GM18867 (cell line): ENCODE measurements around the gene KLF11.

ENCODE experiments used
- ATAC-seq: cut with Tn5 transposase; IDR thresholded peaks from one replicate; pipeline ENCODE4 v1.9.1; 2021; ENCODE audit warnings: mild to moderate bottlenecking, moderate library complexity; ENCODE audit not compliant: unreplicated experiment

Gene KLF11

DNA sequence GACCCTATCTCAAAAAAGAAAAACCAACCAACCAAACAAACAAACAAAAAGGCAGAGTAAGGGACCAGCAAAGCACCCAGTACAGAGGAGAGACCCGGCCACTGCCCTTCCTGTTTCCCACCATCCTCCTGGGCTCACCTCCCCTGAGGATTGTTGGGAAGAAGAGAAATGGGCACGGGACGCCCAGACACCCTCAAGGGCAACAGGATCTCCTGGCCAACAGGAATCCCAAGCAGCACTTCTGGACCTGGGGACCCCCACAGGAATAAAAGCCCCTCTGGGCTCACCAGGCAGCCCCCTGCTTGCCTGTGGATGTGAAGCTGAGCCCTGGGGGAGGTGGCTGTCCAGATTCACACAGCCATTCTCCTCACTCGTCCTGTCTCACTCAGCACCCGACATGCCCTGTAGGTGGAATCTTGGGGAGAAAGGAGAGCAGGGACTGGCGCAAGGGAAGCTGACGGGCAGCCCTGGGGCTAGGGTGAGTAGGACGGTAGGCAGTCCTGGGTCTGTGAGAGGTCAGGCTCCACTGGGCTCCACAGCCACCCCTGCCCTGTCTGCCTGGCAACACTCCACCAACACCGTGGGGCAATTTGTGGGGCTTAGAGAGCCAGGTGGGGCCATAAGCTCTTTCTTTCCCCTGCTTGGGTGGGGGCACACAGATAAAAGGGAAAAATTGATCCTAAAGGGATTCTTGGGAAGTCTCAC, 18.0 kb downstream of the KLF11 start:
- no peak for ATAC-seq

DNA sequence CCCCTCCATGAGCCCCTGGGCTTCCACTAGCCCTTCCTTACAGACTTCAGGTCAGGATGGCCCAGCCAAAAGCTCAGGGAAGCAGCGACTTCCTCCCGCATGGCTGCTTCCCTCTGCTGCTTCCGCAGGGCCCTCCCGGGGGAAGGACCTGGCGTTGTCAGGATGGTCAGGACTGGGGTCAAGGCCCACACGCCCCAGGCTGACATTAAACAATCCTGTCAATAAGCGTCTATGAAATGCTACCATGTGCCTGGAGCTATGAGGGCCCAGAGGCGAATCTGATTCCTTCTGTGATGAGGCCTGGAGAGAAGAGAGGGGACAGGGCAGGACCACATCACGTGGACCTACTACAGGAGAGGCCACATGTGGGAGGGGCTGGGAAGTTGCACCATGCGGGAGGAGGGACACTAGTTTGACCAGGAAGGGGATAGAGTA, 19.6 kb downstream of the KLF11 start:
- no peak for ATAC-seq

DNA sequence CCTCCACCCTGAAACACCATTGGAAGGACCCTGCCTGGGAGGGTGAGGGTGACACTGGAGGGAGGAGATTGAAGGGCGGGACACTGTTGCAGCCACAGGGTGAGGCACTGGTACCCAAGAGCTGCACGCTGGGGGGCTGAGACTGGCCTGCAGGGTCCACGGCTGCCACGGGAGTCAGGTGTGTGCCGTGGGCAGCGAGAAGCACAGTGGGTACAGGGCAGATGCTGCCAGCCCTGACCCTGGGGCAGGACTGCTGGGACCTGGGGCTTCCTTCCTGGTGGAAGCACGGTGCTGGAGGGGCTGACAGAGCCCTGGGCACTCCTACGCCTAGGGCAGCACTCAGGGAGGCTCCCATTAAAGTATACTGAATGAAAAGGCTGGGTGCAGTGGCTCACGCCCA, 20.2 kb downstream of the KLF11 start:
- no peak for ATAC-seq

DNA sequence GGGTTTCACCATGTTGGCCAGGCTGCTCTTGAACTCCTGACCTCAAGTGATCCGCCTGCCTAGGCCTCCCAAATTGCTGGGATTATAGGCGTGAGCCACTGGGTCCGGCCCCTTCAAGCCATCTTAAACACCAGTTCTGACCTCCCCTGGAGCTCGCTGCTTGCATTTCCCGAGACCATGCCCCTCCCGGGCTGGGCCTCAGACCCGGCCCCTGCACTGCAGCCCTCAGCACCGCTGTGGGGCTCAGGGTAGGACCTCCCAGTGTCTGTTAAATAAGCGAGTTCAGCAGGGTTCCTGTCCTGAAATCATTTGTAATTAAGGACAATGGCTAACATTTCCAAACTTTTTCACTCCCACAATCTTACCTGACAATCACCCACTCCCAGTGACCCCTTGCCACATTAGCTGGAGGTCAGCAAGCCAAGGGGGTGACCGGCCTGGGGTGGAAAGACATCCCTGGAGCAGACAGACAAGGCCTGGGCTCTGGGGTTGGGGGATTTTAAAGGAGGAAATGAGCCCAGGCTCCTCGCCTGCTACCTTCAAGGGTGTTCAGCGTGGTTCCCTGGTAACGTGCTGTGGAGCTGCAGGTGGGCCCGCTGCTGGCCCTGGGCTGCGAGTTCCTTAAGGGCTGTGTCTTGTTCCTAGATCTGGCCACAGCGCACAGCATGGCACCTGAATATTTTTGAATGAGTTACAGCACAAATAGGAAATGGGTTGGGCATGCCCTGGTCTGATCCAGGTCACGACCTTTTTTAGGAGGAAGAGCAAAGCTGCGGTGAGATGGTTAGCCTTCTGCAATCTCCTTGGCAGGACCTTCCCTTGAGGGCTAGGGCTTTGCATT, 21.8 kb downstream of the KLF11 start:
- no peak for ATAC-seq

DNA sequence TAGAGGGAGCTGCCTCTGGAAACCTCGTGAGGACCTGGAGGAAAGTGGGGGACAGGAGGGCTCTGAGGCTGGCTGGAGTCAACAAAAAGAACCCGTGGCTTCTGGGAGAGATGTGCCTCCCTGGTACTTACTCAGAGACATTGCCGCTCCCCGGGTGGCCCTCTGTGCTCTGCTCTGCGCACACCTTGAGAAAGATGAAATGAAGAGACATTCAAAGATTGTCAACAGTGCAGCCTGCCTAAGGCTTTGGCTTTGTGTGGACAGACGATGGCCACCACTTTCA, 22.4 kb downstream of the KLF11 start:
- ATAC-seq, result no peak

DNA sequence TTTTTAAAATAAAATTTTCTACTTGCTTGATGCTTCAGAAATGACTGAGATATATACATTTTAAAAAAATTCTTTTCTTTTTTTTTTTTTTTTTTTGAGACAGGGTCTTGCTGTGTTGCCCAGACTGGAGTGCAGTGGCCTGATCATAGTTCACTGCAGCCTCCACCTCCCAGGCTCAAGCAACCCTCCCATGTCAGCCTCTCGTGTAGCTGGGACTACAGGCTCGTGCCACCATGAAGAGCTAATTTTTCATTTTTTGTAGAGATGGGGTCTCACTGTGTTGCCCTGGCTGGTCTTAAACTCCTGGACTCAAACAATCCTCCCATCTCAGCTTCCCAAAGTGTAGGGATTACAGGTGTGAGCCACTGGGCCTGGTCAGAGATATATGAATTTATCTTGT, 24.0 kb downstream of the KLF11 start:
- no peak for ATAC-seq

DNA sequence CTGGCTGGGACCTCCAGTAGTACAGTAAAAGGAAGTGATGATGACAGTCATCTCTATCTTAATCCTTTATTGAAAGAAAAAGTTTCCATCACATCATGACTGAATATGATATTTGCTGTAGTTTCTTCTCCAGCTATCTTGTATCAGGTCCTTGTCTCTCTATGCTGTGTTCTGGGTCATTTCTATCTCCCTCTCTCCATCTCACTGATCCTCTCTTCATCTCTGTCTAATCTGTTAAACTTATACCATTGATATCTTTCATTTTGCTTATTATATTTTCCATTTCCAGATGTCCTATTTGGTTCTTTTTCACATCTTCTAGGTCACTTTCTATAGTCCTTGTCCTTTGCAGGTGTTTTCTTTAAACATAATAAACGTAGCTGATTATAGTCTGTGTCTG, 24.5 kb downstream of the KLF11 start:
- ATAC-seq, result no peak

DNA sequence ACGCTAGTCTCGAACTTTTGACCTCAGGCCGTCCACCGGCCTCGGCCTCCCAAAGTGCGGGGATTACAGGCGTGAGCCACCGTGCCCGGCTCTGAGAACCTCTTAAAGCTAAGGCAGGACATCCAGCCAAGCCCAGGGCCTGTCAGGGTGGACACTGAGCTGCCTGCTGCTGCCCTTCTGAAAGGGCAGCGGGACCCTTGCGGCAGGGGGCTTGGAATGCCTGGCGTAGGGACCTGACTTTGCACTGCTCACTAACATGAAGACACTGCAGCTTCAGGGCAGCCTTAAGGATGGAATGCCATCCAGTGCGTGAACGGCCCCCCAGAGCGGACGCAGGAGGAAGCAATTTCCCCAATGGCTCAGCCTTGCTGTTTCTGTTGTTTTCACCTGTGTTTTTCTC, 27.8 kb downstream of the KLF11 start:
- ATAC-seq, result no peak

DNA sequence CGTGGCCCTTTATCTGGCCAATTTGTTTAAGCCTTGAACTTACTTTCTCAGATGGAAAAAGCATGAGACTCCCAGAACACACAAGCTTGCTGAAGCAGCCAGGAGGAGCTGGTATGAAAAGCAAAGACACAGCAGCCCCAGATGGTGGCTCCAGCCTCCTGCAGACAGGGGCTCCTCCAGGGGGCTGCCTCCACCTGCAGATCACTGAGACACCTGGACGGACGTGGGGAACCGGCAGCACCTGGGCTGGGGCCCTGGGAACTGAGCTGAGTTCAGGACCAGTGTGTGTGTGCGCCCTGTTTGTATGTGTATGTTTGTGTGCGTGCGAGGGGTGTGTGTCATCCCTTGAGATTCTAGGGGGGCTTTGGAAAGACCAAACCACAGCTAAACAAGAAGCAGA, 28.2 kb downstream of the KLF11 start:
- no peak for ATAC-seq

DNA sequence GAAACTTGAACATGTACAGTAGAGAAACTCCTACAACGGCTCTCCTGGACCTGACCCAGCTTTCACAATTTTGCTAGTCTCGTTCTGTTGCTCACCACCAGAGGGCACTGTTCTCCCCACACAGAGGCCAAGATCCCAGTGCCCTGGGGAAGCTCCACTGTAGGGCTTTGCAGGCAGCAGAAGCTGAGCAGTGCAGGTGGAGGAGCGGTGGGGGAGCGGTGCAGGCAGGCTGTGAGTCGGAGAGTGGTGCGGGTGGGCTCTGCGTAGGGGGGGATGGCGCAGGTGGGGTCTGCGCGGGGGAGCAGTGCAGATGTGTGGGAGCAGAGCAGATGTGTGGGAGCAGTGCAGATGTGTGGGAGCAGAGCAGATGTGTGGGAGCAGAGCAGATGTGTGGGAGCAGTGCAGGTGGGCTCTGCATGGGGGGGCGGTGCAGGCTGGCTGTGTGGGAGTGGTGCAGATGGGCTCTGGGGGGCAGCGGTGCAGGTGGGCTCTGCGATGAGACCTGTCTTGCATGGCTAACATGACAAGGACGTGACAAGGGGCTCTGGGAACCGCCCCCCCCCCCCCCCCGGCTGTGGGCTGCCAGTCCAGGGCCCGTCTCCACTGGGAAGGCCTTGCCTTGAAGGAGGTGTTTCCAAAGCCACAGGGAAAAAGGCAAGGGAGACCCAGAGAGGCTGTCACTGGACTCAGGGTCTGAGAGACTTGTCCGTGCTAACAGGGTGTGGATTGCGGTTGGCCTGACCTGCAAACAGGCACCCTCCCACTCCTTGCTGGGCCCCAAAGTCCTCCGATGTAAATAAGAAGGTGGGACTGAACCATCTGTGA, 29.5 kb downstream of the KLF11 start:
- ATAC-seq, result peak; percentile 88

DNA sequence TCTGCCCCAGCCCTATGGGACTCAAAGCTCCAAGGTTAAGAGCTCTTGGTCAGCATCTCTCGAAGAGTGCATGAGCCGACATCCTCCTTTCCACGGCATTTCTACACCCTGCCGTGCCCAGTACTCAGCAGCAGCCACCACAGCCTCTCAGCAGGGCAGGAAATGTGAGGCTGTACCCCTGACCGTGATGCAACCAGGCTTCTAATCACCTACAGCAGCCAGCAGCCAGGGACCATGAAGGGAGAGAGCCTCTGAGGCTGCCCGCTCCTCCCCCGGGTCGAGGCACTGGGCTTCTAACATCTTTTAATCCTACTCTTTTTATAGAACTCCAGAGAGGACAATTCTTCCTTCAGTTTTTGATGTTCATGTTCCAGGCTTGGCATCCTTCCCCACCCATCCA, 30.4 kb downstream of the KLF11 start:
- ATAC-seq, result no peak

DNA sequence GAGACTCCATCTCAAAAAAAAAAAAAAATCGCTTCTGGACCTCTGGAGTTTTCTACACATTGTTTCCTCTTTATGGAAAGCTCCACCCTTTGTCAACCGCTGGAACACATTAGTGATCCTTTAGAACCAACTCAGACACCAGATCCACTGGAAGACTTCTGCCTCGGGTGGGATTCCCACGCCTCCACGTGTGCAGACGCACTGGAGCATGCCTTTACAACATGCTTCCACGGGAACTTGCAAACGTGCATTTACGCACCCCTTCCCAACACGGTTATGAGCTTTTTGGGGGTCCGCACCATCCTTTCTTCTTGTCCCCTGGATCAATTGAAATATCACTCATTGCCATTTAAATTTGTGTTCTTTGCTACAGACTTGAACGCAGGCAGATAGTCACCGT, 31.8 kb downstream of the KLF11 start:
- no peak for ATAC-seq

DNA sequence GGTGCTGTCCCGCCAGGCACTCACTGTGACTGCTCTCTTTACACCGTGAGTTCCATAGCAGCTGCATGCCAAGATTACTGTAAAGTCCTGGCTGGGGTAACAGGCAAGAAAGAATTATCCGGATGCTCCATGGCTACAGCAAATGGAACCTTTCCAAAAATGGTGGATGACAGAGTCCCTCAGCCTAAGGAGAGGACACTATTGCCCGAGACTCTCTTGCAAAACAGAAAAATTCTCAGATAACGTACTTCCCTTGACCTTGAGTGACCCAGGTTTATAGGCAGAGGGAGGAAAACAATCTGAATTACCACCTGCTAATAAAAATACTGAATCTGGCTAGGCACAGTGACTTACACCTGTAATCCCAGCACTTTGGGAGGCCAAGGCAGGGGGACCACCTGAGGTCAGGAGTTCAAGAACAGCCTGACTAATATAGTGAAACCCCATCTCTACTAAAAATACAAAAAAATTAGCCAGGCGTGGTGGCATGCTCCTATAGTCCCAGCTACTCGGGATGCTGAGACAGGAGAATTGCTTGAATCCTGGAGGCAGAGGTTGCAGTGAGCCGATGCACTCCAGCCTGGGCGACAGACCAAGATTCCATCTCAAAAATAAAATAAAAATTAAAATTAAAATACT, 32.3 kb downstream of the KLF11 start:
- ATAC-seq, result no peak

DNA sequence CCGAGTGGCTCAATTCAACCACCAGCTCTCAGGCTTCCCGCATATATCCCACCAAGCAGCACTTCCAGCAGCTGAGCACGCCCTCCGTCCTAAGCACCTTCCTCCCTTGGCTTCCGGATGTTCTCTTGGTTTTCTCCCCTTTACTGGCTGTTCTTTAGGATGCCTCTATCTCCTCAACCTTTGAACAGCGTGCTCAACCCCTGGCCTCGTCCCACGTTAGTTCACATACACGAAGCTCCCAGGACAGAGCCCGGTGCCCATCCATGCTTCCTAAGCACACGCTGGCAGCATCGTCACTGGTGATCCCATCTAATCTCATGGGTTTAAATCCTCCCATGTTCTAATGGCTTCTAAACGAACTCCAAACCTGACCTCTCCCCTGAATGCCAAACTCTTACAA, 33.2 kb downstream of the KLF11 start:
- ATAC-seq, result no peak

DNA sequence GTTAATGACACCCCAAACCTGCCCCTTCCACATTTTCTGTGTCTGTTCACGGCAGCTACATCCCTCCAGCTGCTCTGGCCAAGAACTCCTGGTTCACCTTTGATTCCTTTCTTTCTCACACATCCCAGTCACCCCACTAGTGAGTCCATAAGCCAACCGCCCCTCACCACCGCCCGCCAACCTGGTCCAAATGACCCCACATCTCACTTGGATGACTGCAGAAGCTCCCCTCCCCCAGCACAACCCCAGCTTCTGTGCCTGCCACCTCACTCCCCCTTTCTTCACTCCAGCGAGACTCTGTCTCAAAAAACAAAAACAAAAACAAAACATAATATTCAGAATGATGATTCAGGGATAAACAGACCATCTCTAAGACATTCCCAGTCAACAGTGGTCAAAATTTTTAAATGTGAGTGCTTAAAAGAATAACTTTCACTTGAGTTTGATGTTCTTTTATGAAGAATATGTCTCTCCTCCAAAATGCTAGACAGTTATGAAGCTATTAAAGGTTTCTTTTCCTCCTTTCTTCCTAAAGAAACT, 33.7 kb downstream of the KLF11 start:
- ATAC-seq, result no peak

DNA sequence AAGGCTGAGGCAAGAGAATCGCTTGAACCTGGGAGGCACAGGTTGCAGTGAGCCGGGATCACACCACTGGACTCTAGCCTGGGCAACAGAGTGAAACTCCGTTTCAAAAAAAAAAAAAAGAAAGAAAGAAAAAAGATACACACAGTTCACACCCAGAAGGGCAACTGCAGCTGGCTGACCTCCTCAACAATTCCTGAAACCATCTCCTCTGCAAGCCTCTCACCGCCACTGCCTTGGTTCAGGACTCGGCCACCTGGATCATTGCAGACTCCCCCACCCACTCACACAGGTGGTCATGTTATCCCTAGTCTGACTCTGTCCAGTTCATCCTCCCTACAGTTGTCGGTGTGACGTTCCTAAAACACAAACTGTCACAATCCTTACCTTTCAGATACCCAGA, 34.7 kb downstream of the KLF11 start:
- ATAC-seq, result no peak

DNA sequence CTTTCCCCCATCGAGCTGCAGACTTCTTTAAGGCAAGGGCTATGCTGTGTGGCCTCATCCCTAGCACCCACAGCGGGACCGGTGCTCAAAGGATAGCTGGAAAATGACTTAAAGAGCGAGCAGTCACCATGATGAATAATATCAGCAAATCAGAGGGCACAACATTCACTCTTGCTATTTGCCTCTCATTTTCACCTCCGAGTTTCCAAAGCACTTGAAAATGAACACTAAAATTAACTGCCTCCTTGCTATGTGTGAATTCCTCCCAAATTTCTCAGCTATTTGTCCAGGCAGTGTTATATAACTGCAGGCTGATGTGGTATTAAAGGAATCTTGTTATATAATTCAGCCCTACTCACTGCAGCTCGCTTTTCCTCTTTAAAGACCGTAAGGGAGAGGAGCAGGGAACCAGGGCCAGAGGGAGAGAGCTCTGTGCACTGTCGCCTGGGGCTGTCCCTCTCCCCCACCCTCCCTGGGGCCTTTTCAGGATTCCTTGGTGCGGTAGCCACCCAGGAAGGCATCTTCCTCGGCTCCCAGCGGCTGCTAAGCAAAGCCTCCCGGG, 35.4 kb downstream of the KLF11 start:
- no peak for ATAC-seq

DNA sequence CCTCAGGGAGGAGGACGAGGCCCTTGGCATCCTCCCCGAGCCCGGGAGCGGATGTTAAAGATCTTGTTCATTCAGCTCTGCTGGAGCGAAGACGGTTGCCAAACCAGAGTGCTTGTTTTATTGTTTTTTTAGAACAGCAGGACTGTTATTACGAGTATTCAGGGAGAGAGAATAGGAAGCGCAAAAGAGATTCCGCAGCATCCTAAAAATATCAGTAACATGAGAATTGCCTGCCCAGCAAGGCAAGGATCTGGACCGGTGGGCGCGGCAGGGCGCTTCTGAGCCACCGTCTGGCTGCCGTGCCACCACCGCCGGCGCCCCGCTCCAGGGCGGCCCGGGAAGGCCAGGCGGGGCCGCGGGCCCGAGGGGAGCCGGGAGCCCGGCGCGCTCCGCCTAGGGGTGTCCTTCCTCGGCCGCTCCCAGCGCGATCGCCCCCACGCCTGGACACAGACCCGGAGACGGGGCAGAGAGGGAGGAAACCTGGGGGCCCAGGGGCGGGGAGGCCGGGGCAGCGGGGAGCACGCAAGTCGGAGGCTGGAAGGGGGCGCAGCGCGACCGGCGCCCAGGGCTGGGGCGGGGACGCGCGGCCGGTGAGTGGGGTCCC, 36.0 kb downstream of the KLF11 start:
- ATAC-seq, result peak; percentile 12

DNA sequence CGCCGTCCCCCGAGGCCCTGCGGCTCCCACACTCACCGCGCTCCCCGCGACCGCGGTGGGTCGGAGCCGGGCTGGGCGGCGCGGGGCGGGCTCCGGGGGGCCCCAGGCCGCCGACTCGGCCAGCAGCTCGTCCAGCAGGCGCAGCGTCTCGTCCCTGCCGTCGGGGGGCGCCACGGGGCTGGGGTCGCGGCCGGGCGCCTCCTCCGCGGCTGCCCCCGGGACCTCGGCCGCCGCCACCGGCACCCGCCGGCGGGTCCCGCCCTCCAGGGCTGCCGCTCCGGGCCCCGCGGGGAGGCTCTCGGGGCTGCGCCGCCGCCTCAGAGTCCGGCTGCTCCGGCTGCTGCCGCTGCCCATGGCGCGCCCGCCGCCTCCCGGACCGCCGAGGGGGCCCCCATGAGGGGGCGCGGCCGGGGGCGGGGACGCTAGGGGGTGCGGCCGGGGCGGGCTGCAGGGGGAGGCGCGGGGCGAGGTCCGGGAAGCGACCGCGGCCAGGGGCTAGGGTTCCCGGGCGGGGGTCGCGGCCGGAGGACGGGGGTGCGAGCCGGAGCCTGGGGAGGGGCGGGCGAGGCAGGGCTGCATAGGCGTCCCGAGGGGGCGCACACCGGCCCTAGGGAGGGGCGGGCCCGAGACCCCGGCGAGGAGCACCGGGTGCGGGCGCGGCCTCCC, 36.7 kb downstream of the KLF11 start, which contains the start of gene CYS1:
Gene CYS1 (minus strand): TSS at position 542 of the 666 bp plus-strand sequence. CDS start 188 bp downstream, at position 354.
- peak; percentile 29 for ATAC-seq
